Measurements from ENCODE around the gene S1PR4. TPM values are rescaled to one million over a fixed set of nuclear protein-coding genes. Genes with fewer than 3 reads are reported as not detected.

Gene S1PR4, protein sequence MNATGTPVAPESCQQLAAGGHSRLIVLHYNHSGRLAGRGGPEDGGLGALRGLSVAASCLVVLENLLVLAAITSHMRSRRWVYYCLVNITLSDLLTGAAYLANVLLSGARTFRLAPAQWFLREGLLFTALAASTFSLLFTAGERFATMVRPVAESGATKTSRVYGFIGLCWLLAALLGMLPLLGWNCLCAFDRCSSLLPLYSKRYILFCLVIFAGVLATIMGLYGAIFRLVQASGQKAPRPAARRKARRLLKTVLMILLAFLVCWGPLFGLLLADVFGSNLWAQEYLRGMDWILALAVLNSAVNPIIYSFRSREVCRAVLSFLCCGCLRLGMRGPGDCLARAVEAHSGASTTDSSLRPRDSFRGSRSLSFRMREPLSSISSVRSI
- total RNA-seq, result 10 to 100 TPM in 1 of 2 donors, 1 to 10 TPM in 1; 9.3 to 20.8 TPM
- 1 to 10 TPM; 1.2 to 2.6 (median 1.8) TPM for polyA plus RNA-seq (ENCODE audit: insufficient read length in 6 of 6)
- long read RNA-seq, donor 1, transcript S1PR4-201 (1 exons, 1,565 nt), result major isoform, 8 of 8 reads
- long read RNA-seq, donor 1, partial matches to known transcripts, result 0 of 8 reads
- long read RNA-seq, donor 1, other reads (novel, unspliced or antisense), result 0 of 8 reads
- long read RNA-seq, donor 2, partial matches to known transcripts, result 0 of 3 reads
- long read RNA-seq, donor 2, other reads (novel, unspliced or antisense), result 0 of 3 reads
- long read RNA-seq, donor 3, partial matches to known transcripts, result 0 of 3 reads
- long read RNA-seq, donor 3, other reads (novel, unspliced or antisense), result 0 of 3 reads
- long read RNA-seq, donor 4, partial matches to known transcripts, result 0 of 5 reads
- long read RNA-seq, donor 4, other reads (novel, unspliced or antisense), result 1 of 5 reads
- long read RNA-seq, donor 5, partial matches to known transcripts, result 0 of 3 reads
- long read RNA-seq, donor 5, other reads (novel, unspliced or antisense), result 0 of 3 reads
- long read RNA-seq, donor 6, partial matches to known transcripts, result 0 of 2 reads
- long read RNA-seq, donor 6, other reads (novel, unspliced or antisense), result 0 of 2 reads
- long read RNA-seq, donor 7, partial matches to known transcripts, result 0 of 3 reads
- long read RNA-seq, donor 7, other reads (novel, unspliced or antisense), result 0 of 3 reads
- long read RNA-seq, donor 8, transcript S1PR4-201 (1 exons, 1,565 nt), result major isoform, 8 of 8 reads
- long read RNA-seq, donor 8, partial matches to known transcripts, result 0 of 8 reads
- long read RNA-seq, donor 8, other reads (novel, unspliced or antisense), result 0 of 8 reads
- long read RNA-seq, donor 9, result 0 reads
- long read RNA-seq, donor 10, transcript S1PR4-201 (1 exons, 1,565 nt), result major isoform, 23 of 23 reads
- long read RNA-seq, donor 10, partial matches to known transcripts, result 0 of 23 reads
- long read RNA-seq, donor 10, other reads (novel, unspliced or antisense), result 0 of 23 reads
- long read RNA-seq, donor 11, result 0 reads
- long read RNA-seq, donor 12, transcript S1PR4-201 (1 exons, 1,565 nt), result major isoform, 6 of 6 reads
- long read RNA-seq, donor 12, partial matches to known transcripts, result 0 of 6 reads
- long read RNA-seq, donor 12, other reads (novel, unspliced or antisense), result 0 of 6 reads

DNA sequence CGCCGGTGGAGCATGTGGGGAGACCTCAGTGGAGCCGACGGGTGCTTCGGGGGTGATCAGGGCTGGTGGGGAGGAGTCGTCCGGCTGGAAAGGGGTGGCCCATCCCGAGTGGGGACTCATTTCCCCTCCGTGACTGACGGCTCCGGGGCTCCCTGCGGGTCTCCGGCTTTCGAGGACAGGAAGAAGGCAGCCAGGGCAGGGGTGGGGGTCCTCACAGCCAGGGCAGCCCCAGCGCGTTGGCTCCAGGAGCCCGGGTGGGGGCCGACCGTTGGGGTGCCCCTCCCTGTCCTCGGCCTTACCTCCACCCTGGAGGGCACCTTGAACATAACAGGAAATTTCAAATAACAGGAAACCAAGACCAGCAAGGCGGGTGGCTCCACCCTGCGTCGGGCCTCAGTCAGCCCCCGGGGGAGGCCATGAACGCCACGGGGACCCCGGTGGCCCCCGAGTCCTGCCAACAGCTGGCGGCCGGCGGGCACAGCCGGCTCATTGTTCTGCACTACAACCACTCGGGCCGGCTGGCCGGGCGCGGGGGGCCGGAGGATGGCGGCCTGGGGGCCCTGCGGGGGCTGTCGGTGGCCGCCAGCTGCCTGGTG lies at the start of gene S1PR4:
TSS of gene S1PR4 (plus strand) at position 393 of the 596 bp plus-strand sequence. CDS start at position 417, 24 bp downstream.
- H3K4me1 ChIP-seq, result peaks cover 8 to 72% of the 10 kb centered on the region in 2 donors
- H3K36me3 ChIP-seq, result no peaks in the 10 kb centered on the region
- peak within 1 kb of the TSS; percentile 21 to 63 for H3K4me3 ChIP-seq
- TF ChIP-seq, protein P1, sequence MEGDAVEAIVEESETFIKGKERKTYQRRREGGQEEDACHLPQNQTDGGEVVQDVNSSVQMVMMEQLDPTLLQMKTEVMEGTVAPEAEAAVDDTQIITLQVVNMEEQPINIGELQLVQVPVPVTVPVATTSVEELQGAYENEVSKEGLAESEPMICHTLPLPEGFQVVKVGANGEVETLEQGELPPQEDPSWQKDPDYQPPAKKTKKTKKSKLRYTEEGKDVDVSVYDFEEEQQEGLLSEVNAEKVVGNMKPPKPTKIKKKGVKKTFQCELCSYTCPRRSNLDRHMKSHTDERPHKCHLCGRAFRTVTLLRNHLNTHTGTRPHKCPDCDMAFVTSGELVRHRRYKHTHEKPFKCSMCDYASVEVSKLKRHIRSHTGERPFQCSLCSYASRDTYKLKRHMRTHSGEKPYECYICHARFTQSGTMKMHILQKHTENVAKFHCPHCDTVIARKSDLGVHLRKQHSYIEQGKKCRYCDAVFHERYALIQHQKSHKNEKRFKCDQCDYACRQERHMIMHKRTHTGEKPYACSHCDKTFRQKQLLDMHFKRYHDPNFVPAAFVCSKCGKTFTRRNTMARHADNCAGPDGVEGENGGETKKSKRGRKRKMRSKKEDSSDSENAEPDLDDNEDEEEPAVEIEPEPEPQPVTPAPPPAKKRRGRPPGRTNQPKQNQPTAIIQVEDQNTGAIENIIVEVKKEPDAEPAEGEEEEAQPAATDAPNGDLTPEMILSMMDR (IDR thresholded peaks at IDR 0.05), result peak in 1 of 2 donors; percentile 27
- DNase-seq (peak in 1 of 4 donors; percentile 86), ATAC-seq (peak; percentile 2)
- peak within 1 kb of the TSS; percentile 85 to 97 for H3K27ac ChIP-seq
- intact Hi-C loops (cut with DNase I), result no loop called here
- H3K9me3 ChIP-seq, result no peaks in the 10 kb centered on the region
- no peaks in the 10 kb centered on the region for H3K27me3 ChIP-seq

DNA sequence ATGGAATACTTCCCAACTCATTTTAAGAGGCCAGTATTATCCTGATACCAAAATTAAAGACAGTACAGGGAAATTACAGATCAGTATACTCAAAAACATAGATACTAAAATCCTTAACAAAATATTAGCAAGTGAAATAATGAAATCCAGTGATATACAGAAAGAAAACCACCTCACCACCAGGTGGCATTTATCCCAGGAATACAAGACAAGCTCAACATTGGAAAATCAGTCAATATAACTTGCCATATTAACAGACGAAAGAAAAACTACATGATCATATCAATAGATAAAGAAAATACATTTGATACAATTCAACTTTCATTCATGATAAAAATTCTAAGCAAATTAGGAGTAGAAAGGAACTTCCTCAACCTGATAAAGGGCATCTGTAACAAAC lies 49.5 kb upstream of the S1PR4 start:
- no peak for ATAC-seq
- no peak for DNase-seq
- no peak overlapping the region for H3K4me3 ChIP-seq
- TF ChIP-seq, protein P1 (IDR thresholded peaks at IDR 0.05), result peak; percentile 29 to 44
- H3K27me3 ChIP-seq, result no peaks in the 10 kb centered on the region
- H3K4me1 ChIP-seq, result peaks cover 0 to 45% of the 10 kb centered on the region in 2 donors
- intact Hi-C loops (cut with DNase I), result no loop called here
- no peak overlapping the region for H3K27ac ChIP-seq
- no peaks in the 10 kb centered on the region for H3K9me3 ChIP-seq
- H3K36me3 ChIP-seq, result no peaks in the 10 kb centered on the region

DNA sequence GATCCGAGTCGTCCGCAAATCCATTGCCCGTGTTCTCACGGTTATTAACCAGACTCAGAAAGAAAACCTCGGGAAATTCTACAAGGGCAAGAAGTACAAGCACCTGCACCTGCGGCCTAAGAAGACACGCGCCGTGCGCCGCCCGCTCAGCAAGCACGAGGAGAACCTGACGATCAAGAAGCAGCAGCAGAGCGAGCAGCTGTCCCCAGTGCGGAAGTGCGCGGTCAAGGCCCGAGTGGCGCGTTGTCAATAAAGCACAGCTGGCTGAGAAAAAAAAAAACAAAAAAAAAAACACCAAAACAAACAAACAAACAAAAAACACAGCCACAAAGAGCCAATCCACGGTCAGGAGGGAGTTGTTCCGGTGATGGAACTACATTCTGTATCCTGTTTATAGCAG lies 47.4 kb upstream of the S1PR4 start:
- Histone ChIP-seq H3K36me3 (no peaks in the 10 kb centered on the region), H3K27ac (no peak overlapping the region), H3K4me3 (no peak overlapping the region), H3K9me3 (no peaks in the 10 kb centered on the region), H3K4me1 (peaks cover 0 to 41% of the 10 kb centered on the region in 2 donors), H3K27me3 (no peaks in the 10 kb centered on the region)
- ATAC-seq (no peak), DNase-seq (peak in 1 of 4 donors; percentile 69)
- intact Hi-C loops (cut with DNase I), result no loop called here
- TF ChIP-seq, protein P1 (IDR thresholded peaks at IDR 0.05), result no peak

DNA sequence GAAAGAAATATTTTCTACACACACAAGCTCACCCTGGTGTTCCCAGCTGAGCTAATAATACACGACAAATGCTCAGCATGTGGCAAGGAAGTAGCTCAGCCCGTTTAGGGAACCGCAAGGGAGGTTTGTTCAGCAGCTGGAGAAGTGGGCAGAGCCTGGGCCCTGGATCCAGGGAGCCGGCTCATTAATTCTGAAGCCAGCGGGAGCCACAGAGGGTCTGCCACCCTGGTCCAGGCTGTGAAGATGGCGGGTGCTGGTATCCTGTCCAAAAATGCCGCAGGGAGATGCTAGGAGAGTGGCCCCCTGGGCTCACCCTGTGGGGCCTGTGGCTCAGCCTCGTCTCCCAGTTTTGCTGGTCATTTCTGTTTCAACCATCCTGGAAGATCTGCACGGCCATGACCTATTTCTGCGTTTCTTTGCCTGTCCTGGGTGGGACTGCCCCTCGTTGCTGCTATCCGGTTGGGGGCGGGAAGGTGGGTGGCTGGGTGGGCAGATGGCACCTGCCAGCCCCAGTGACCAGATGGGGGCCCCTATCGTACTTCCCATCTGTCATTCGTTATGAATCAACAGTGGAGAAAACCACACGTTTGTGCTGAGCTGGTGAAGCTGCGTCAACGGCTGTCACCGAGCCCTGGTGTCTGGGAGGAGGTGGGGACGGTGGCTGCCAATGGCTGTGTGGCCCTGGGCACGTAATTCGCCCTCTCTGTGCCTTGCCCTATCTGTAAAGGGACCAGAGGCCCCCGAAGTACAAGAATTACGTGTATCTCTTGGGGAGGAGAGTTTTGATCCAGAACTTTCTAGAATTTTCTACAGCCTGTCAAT lies 45.4 kb upstream of the S1PR4 start:
- intact Hi-C loops (cut with DNase I), result no loop called here
- H3K27ac ChIP-seq, result peak overlapping the region; percentile 69 to 89

More for the DNA sequence above, 45.4 kb upstream of the S1PR4 start:
- Histone ChIP-seq H3K4me1 (peaks cover 4 to 57% of the 10 kb centered on the region in 2 donors), H3K4me3 (peak overlapping the region in 1 of 2 donors; percentile 6), H3K36me3 (no peaks in the 10 kb centered on the region), H3K27me3 (no peaks in the 10 kb centered on the region), H3K9me3 (no peaks in the 10 kb centered on the region)
- ATAC-seq (peak; percentile 45), DNase-seq (peak in 3 of 4 donors; percentile 36 to 88 (median 78))
- TF ChIP-seq, protein P1 (IDR thresholded peaks at IDR 0.05), result no peak

All from left lung (tissue), 14 donors.